HG03565 (cell line): ENCODE measurements around the gene PLEKHG3.

Experiments
- ATAC-seq: cut with Tn5 transposase; IDR thresholded peaks from one replicate; pipeline ENCODE4 v1.9.1; 2021; ENCODE audit warnings: mild to moderate bottlenecking, moderate library complexity; ENCODE audit not compliant: unreplicated experiment

The PLEKHG3 gene

GRCh38 chr14:64745511-64746091 lies 41.4 kb downstream of the PLEKHG3 start:
- no peak for ATAC-seq

- no peak for ATAC-seq
Observed at GRCh38 chr14:64746298-64747250, 42.4 kb downstream of the PLEKHG3 start.

DNA sequence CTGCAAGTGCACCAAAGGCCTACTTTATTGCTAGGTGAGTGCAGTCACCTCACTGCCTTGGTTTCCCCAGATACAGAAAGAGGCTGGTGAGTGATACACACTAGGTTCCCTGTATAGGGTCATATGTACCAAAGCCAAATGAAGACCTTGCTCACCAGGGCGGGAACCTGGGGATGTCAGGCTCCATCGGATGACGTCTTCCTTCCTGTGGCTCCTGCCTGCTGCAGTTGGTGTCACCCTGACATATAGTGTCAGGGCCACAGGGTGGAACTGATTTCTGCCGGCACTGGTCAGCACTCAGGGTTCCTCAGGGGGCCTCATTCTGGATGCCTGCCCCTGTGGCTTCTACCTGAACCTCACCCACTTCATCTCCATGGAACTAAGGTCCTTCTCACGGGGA lies 43.1 kb downstream of the PLEKHG3 start:
- no peak for ATAC-seq

- ATAC-seq, result no peak
Observed at GRCh38 chr14:64748521-64748920, 44.3 kb downstream of the PLEKHG3 start.

- no peak for ATAC-seq
Observed at GRCh38 chr14:64748995-64749714, 44.9 kb downstream of the PLEKHG3 start.

GRCh38 chr14:64752909-64753308 lies 48.7 kb downstream of the PLEKHG3 start:
- no peak for ATAC-seq

- ATAC-seq, result no peak
Observed at GRCh38 chr14:64753374-64753773, 49.1 kb downstream of the PLEKHG3 start.

DNA sequence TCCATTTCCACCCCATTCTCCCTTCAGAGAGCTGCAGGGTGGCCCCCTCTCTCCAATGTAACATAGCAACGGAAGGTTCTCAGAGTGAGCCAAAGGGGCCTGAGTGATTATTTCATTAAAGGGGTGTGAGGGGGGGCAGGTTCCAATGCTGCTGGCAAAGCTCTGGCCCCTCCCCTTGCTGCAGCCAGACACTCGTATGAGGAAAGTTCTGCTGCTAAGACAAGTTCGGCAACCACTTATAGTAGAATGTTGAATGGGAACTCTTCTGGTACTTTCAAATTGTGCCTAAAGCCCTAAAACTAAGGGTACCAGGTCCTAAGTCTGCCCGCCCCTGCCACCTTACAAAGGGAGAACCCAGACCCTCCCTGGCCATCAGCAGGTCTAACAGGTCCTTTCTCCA lies 49.8 kb downstream of the PLEKHG3 start:
- ATAC-seq, result no peak

- ATAC-seq, result no peak
Observed at GRCh38 chr14:64754685-64755084, 50.5 kb downstream of the PLEKHG3 start.

- no peak for ATAC-seq
Observed at GRCh38 chr14:64755781-64756221, 51.6 kb downstream of the PLEKHG3 start.

DNA sequence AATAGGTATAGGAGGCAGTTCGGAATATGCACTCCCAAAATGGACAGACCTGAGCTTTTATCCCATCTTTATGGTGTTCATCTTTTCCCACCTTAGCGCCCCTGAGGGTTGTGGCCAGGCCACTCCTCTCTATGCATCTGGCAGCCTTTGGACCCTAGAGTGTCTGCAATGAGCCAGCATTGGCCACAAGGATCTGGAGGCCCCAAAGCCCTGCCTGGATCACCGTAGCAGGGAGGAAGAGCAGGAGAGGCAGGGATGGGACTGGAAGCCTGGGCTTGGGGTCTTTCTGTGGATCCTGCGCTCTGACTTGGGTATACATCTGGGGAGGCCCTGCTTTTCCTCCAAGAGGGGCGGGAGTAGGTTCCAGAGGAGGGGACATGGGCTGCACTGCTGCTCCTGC lies 52.5 kb downstream of the PLEKHG3 start:
- ATAC-seq, result no peak

DNA sequence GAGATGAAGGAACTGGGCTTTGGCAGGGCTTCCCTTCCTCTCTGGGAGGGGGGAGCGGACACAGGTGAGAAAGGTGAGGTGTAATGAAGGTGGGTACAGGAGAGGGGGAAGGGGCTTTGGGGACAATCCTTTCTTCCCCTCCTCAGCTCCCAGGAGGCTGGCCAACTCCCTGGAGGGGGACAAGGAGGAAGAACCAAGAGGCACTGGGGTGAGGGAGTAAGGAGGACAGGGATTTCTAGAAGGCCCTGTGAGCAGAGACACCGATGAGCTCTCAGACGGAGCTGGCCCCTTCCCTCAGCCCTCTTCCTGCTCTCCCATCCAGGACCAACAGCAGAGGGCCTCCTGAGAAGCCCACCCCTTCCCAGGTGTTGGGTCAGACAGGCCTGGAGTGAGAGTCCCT lies 53.4 kb downstream of the PLEKHG3 start:
- no peak for ATAC-seq

DNA sequence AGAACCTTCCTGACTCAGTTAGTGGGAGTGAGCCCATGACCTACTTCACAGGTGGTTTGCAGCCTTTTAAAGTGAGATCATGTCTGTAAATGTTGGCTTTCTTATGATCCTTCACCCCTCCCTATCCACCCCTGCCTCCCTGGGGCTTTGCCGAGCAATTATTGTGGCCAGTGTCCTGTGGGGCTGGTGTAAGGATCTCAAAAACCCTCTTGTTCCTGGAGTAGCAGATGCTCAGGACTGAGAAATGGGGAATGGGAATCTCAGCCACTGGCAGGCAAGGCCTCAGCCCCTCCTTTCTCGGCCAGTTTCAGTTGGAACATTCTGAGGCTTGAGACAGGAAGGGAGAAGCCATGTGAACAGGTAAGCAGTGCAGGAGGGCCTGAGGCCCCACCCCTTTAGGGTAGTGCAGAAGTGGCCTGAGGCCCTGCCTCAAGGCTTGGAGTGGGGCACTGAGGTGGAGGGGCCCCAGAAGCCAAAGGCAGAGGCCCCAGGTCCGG lies 53.8 kb downstream of the PLEKHG3 start:
- ATAC-seq, result no peak

GRCh38 chr14:64758691-64759554 lies 54.7 kb downstream of the PLEKHG3 start:
- no peak for ATAC-seq

DNA sequence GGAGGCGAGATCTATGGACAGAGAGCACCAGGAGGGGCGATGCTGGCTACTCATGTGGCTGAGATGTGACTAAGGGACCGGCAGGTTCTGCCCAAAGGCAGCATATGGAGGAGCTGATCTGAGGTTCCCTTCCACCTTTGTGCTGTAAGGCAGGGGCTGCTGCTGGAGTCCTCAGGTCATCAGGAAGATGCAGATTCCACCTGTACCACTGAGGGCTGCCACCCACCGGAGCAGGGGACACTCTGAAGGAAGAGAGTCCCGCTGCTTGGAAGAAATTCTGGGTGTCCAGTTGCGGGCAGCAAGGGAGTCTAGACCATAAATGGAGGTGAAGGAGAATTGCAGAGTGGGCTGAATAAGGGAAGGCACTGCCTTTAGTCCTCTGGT lies 55.3 kb downstream of the PLEKHG3 start:
- ATAC-seq, result no peak

- no peak for ATAC-seq
Observed at GRCh38 chr14:64760146-64760755, 56.0 kb downstream of the PLEKHG3 start.

- ATAC-seq, result no peak
Observed at GRCh38 chr14:64760916-64761315, 56.7 kb downstream of the PLEKHG3 start.

DNA sequence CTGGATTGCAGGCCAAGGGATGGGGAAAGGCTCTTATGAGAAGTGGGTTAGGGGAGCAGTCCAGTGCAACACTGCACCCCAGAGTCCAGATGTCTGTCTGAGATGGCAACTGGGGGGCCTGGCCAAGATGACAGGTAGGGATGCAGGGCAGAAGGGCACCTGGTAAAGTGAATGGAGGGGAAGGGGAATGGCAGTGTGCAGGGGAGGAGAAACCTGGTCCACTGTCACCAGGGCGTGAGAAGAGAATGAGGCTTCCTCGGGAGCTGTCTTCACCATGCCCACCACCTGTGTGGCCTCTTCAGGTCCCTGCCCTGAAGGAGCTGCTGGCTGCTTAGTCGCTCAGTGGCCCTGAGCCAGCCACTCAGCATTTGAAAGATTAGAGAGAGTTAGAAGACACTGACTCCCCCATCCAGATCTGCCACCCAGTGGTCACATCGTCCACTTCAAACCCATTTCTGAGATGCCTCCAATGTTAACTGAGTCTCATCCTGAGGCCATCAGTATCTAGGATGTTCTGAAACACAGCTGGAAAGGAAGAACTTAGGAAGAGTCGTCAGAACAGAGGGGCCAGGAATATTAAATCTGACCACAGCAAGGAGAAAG lies 57.3 kb downstream of the PLEKHG3 start:
- no peak for ATAC-seq
